H9 (cell line): ENCODE data around the gene CLEC16A. TPM values are rescaled to one million over a fixed set of nuclear protein-coding genes. Genes with fewer than 3 reads are reported as not detected.
A peak's percentile ranks its signal among the peaks of the same experiment; 100 is the strongest.

ENCODE experiments used
- DNase-seq: peaks from one replicate; pipeline ENCODE4 v3.0.0-alpha.2; 2017
- H2AFZ ChIP-seq: one replicate; pipeline ENCODE4 v1.6.1; 2013; ENCODE audit warnings: mild to moderate bottlenecking, low read length, control low read depth, moderate library complexity
- H2AK5ac ChIP-seq: 2 replicates; pipeline ENCODE4 v1.6.1; 2013; ENCODE audit warnings: low read length, control low read depth, mixed read lengths; ENCODE audit not compliant: insufficient read length
- H2BK120ac ChIP-seq: one replicate; pipeline ENCODE4 v1.6.1; 2013; ENCODE audit warnings: low read depth, mild to moderate bottlenecking, low read length, control low read depth, inconsistent platforms; ENCODE audit not compliant: poor library complexity, severe bottlenecking
- H2BK12ac ChIP-seq: 2 replicates; pipeline ENCODE4 v1.6.1; 2013; ENCODE audit warnings: low read length, control low read depth, mixed read lengths, low read depth; ENCODE audit not compliant: insufficient read length
- H2BK15ac ChIP-seq: 2 replicates; pipeline ENCODE4 v1.6.1; 2013; ENCODE audit warnings: low read depth, low read length, control low read depth
- H2BK20ac ChIP-seq: one replicate; pipeline ENCODE4 v1.6.1; 2013; ENCODE audit warnings: low read depth, mild to moderate bottlenecking, low read length, control low read depth, inconsistent platforms; ENCODE audit not compliant: poor library complexity, severe bottlenecking
- H2BK5ac ChIP-seq: 2 replicates; pipeline ENCODE4 v1.6.1; 2013; ENCODE audit warnings: low read length, control low read depth, mixed read lengths; ENCODE audit not compliant: insufficient read length
- H3K14ac ChIP-seq: 2 replicates; pipeline ENCODE4 v1.6.1; 2013; ENCODE audit warnings: low read length, control low read depth; ENCODE audit not compliant: insufficient read depth
- H3K18ac ChIP-seq: 2 replicates; pipeline ENCODE4 v1.6.1; 2013; ENCODE audit warnings: low read depth, mild to moderate bottlenecking, mixed read lengths, low read length, control low read depth; ENCODE audit not compliant: insufficient read length
- H3K23ac ChIP-seq: 2 replicates; pipeline ENCODE4 v1.6.1; 2013; ENCODE audit warnings: low read length, control low read depth, mixed read lengths, low read depth; ENCODE audit not compliant: insufficient read length
- H3K23me2 ChIP-seq: 2 replicates; pipeline ENCODE4 v1.6.1; 2013; ENCODE audit warnings: low read depth, mild to moderate bottlenecking, mixed read lengths, low read length, control low read depth; ENCODE audit not compliant: insufficient read length, poor library complexity, severe bottlenecking
- H3K27ac ChIP-seq: 2 replicates; pipeline ENCODE4 v1.5.1; 2013; ENCODE audit warnings: low read length, control low read depth, mixed read lengths, low read depth; ENCODE audit not compliant: insufficient read length
- H3K27me3 ChIP-seq: 2 replicates; pipeline ENCODE4 v1.6.1; 2013; ENCODE audit warnings: low read length, control low read depth, inconsistent platforms; ENCODE audit not compliant: insufficient read depth
- H3K4ac ChIP-seq: 2 replicates; pipeline ENCODE4 v1.6.1; 2013; ENCODE audit warnings: low read depth, mild to moderate bottlenecking, control low read depth, inconsistent platforms, low read length, moderate library complexity
- H3K4me1 ChIP-seq: 2 replicates; pipeline ENCODE4 v1.6.1; 2013; ENCODE audit warnings: low read length, control low read depth, inconsistent platforms; ENCODE audit not compliant: insufficient read depth
- H3K4me2 ChIP-seq: 2 replicates; pipeline ENCODE4 v1.6.1; 2013; ENCODE audit warnings: low read length, control low read depth, mixed read lengths; ENCODE audit not compliant: insufficient read length, insufficient read depth
- H3K56ac ChIP-seq: 2 replicates; pipeline ENCODE4 v1.6.1; 2013; ENCODE audit warnings: low read depth, mild to moderate bottlenecking, mixed read lengths, low read length, control low read depth; ENCODE audit not compliant: insufficient read length
- H3K79me1 ChIP-seq: 2 replicates; pipeline ENCODE4 v1.6.1; 2013; ENCODE audit warnings: low read depth, mild to moderate bottlenecking, moderate library complexity, low read length, control low read depth, inconsistent platforms; ENCODE audit not compliant: insufficient read depth, poor library complexity, severe bottlenecking
- H3K79me2 ChIP-seq: 2 replicates; pipeline ENCODE4 v1.6.1; 2013; ENCODE audit warnings: low read length, control low read depth, inconsistent platforms; ENCODE audit not compliant: insufficient read depth
- H3K9ac ChIP-seq: 2 replicates; pipeline ENCODE4 v1.6.1; 2013; ENCODE audit warnings: low read length, control low read depth, mixed read lengths; ENCODE audit not compliant: insufficient read length; ENCODE audit errors: extremely low read depth
- H3K9me3 ChIP-seq: one replicate; pipeline ENCODE4 v1.6.1; 2013; ENCODE audit warnings: low read depth, low read length, inconsistent platforms; ENCODE audit not compliant: control insufficient read depth
- H3T11ph ChIP-seq: one replicate; pipeline ENCODE4 v1.6.1; 2013; ENCODE audit warnings: mild to moderate bottlenecking, low read length, control low read depth, inconsistent platforms
- H4K20me1 ChIP-seq: one replicate; pipeline ENCODE4 v1.6.1; 2013; ENCODE audit not compliant: control insufficient read depth, insufficient read length, insufficient read depth
- H4K5ac ChIP-seq: 2 replicates; pipeline ENCODE4 v1.6.1; 2013; ENCODE audit warnings: low read depth, mild to moderate bottlenecking, mixed read lengths, low read length, control low read depth; ENCODE audit not compliant: insufficient read length
- H4K8ac ChIP-seq: replicated peaks from 2 replicates; pipeline ENCODE4 v1.6.1; 2013; ENCODE audit warnings: low read length, control low read depth, mixed read lengths, low read depth; ENCODE audit not compliant: insufficient read length
- H4K91ac ChIP-seq: 2 replicates; pipeline ENCODE4 v1.6.1; 2013; ENCODE audit warnings: low read depth, mild to moderate bottlenecking, moderate library complexity, mixed read lengths, low read length, control low read depth; ENCODE audit not compliant: insufficient read length
- H3K27ac Mint-ChIP-seq, 3 experiments: 2 replicates in 2 of 3; 3 replicates in 1 of 3; pipeline ENCODE4 v1.8.0; 2020 to 2021; ENCODE audit warnings: mixed read lengths in 3 of 3, mild to moderate bottlenecking in 1 of 3, moderate library complexity in 1 of 3
- H3K27me3 Mint-ChIP-seq: 2 replicates; pipeline ENCODE4 v1.8.0; 2021; ENCODE audit warnings: low read depth, mild to moderate bottlenecking, moderate library complexity, mixed read lengths
- H3K36me3 Mint-ChIP-seq, 3 experiments: 2 replicates in 2 of 3; 3 replicates in 1 of 3; pipeline ENCODE4 v1.8.0; 2020 to 2021; ENCODE audit warnings: low read depth in 3 of 3, mixed read lengths in 3 of 3; ENCODE audit not compliant: insufficient read depth in 1 of 3
- H3K4me1 Mint-ChIP-seq, 2 experiments: 2 replicates each; pipeline ENCODE4 v1.8.0; 2020; ENCODE audit warnings: mixed read lengths in 2 of 2
- H3K4me3 Mint-ChIP-seq, 2 experiments: 2 replicates in 1 of 2; 3 replicates in 1 of 2; pipeline ENCODE4 v1.8.0; 2020 to 2021; ENCODE audit warnings: mild to moderate bottlenecking in 2 of 2, mixed read lengths in 2 of 2, moderate library complexity in 1 of 2
- H3K9me3 Mint-ChIP-seq, 2 experiments: 2 replicates in 1 of 2; 3 replicates in 1 of 2; pipeline ENCODE4 v1.8.0; 2020; ENCODE audit warnings: mild to moderate bottlenecking in 2 of 2, mixed read lengths in 2 of 2, moderate library complexity in 1 of 2
- CTCF ChIP-seq: fragments of 200-600 bp; sonication (generic); conservative IDR thresholded peaks from 3 replicates; pipeline ENCODE4 v1.8.0; 2021; ENCODE audit warnings: antibody characterized with exemption, mild to moderate bottlenecking
- WGBS: extraction: QIAGEN DNeasy Blood & Tissue Kit; methylation state at CpG from one replicate; pipeline ENCODE4 v1.1.7; 2013; ENCODE audit warnings: missing lambda C conversion rate, low lambda C conversion rate, mixed read lengths; ENCODE audit not compliant: insufficient read length; ENCODE audit errors: extremely low coverage; 5-methylcytosine and 5-hydroxymethylcytosine counted together
- total RNA-seq: library from RNA; stranded (reverse); gene quantifications from 2 replicates; pipeline ENCODE4 v1.2.1, GENCODE V29; 2021

Gene CLEC16A
- total RNA-seq, 1 experiment from 2014 or later, result 15.2 TPM

- Histone ChIP-seq H2BK15ac (no peak overlapping the region), H3K4me1 (no peaks in the 10 kb centered on the region), H3K79me2 (no peaks in the 10 kb centered on the region), H2BK5ac (no peak overlapping the region), H3K27me3 (no peaks in the 10 kb centered on the region), H2AFZ (no peak overlapping the region), H4K8ac (no peak overlapping the region), H2AK5ac (no peak overlapping the region), H3K79me1 (no peaks in the 10 kb centered on the region), H3K56ac (no peak overlapping the region), H3K18ac (no peak overlapping the region), H3T11ph (no peak overlapping the region), H3K14ac (no peak overlapping the region), H3K9ac (no peak overlapping the region), H2BK20ac (no peak overlapping the region), H3K4ac (no peak overlapping the region), H2BK120ac (no peak overlapping the region), H3K27ac (no peak overlapping the region), H4K20me1 (no peaks in the 10 kb centered on the region), H2BK12ac (no peak overlapping the region), H4K91ac (no peak overlapping the region), H3K4me2 (no peak overlapping the region), H3K9me3 (peaks cover 8% of the 10 kb centered on the region), H4K5ac (no peak overlapping the region), H3K23ac (no peak overlapping the region), H3K23me2 (no peaks in the 10 kb centered on the region)
- TF ChIP-seq CTCF, result no peak
- Mint-ChIP-seq H3K27me3 (peaks cover 2% of the 10 kb centered on the region), H3K36me3 (peaks cover 6 to 10% (median 6%) of the 10 kb centered on the region in 3 experiments; a peak in 6 of 7 replicates), H3K9me3 (peaks cover 21 to 26% of the 10 kb centered on the region in 2 experiments), H3K4me3 (no peak overlapping the region), H3K4me1 (no peaks in the 10 kb centered on the region), H3K27ac (peak overlapping the region in 1 of 3 experiments; percentile 88; a peak in 2 of 7 replicates)
- no peak for DNase-seq
- no CpG with 5 or more reads among the region's 7 CpGs for WGBS
Measured at GRCh38 chr16:11213799-11214198, 269.4 kb downstream of the CLEC16A start.
